ENCODE results near the gene CFAP126. TPM values are rescaled to one million over a fixed set of nuclear protein-coding genes. Genes with fewer than 3 reads are reported as not detected.

CFAP126 gene
- total and polyA plus RNA-seq, 2 of the 8 experiments (the other 6 are each of a cell fraction or from before 2014, with no cell fraction given): not detected

- H3K23me2 ChIP-seq (ENCODE audit: low read depth, low read length): no peaks in the 10 kb centered on the region
- H2AFZ ChIP-seq (ENCODE audit: low read length): no peak overlapping the region
- no peak overlapping the region for H3K4me3 ChIP-seq (ENCODE audit: extremely low read depth in 1 of 4, insufficient read depth in 2 of 4, low read depth in 3 of 4, low read length in 4 of 4)
- no peak overlapping the region for H2BK15ac ChIP-seq (ENCODE audit: low read length)
- FAIRE-seq: no peak
- no peak overlapping the region for H3K27ac ChIP-seq (ENCODE audit: low read depth, low read length)
- H4K5ac ChIP-seq (ENCODE audit: insufficient read length, low read depth, low read length): no peak overlapping the region
- H3K9ac ChIP-seq (replicated peaks in 1 of 4; ENCODE audit: extremely low read depth in 1 of 4, low read depth in 3 of 4, low read length in 3 of 4): no peak overlapping the region
- H3K79me1 ChIP-seq (ENCODE audit: low read depth, low read length): no peaks in the 10 kb centered on the region
- no peak overlapping the region for H2BK12ac ChIP-seq (ENCODE audit: low read depth, low read length)
- H3K23ac ChIP-seq (ENCODE audit: insufficient read length): no peak overlapping the region
- no peak overlapping the region for H2BK5ac ChIP-seq (ENCODE audit: low read depth, low read length)
- H3K36me3 ChIP-seq (ENCODE audit: control insufficient read depth in 2 of 4, insufficient read depth in 4 of 4, low read length in 3 of 4): peaks cover 0 to 13% (median 4%) of the 10 kb centered on the region in 4 experiments; a peak in 2 of 8 replicates
- no peak overlapping the region for H2BK20ac ChIP-seq (ENCODE audit: low read length)
- H3K14ac ChIP-seq (ENCODE audit: insufficient read length): no peak overlapping the region
- no peak overlapping the region for H2BK120ac ChIP-seq (replicated peaks; ENCODE audit: low read depth, low read length)
- ChIA-PET CTCF (ENCODE audit: partially characterized antibody) (no interaction called here), POLR2A (ENCODE audit: partially characterized antibody) (interaction anchor here (0.6 kb wide), 1 partner anchor 9 kb away, joined by 3 read pairs; no protein-coding TSS in a partner anchor)
- H4K91ac ChIP-seq (replicated peaks; ENCODE audit: insufficient read length, low read length): no peak overlapping the region
- H2AK5ac ChIP-seq (ENCODE audit: low read depth, low read length): no peak overlapping the region
- no peak overlapping the region for H3K56ac ChIP-seq (replicated peaks; ENCODE audit: insufficient read length, low read depth, low read length)
- TF ChIP-seq SRF (IDR thresholded peaks at IDR 0.05; ENCODE audit: low read depth, low read length) (no peak), TCF12 (IDR thresholded peaks at IDR 0.05; ENCODE audit: low read depth, low read length) (no peak), SAP30 (IDR thresholded peaks at IDR 0.05; ENCODE audit: insufficient read depth, insufficient replicate concordance, low read length) (no peak), JUN (IDR thresholded peaks at IDR 0.05; ENCODE audit: low read depth, low read length) (no peak), FOSL1 (IDR thresholded peaks at IDR 0.05; ENCODE audit: insufficient read depth, low read depth, low read length) (no peak), SIN3A (conservative IDR thresholded peaks at IDR 0.05 in 1 of 2, IDR thresholded peaks at IDR 0.05 in 1 of 2; ENCODE audit: low read depth in 1 of 2, low read length in 2 of 2) (no peak), MAFK (IDR thresholded peaks at IDR 0.05; ENCODE audit: low read depth, low read length) (no peak), KDM5A (IDR thresholded peaks at IDR 0.05; ENCODE audit: low read length) (no peak), EP300 (IDR thresholded peaks at IDR 0.05; ENCODE audit: borderline replicate concordance in 1 of 2, low read depth in 2 of 2, low read length in 2 of 2) (no peak)
- H3K4ac ChIP-seq (replicated peaks; ENCODE audit: insufficient read length, low read depth, low read length): no peak overlapping the region
- H3K18ac ChIP-seq (ENCODE audit: extremely low read depth, low read length): no peak overlapping the region
- H3K79me2 ChIP-seq (ENCODE audit: control insufficient read depth in 1 of 2, insufficient read depth in 2 of 2, low read length in 2 of 2): no peaks in the 10 kb centered on the region
- H4K20me1 ChIP-seq (replicated peaks in 1 of 2; ENCODE audit: control insufficient read depth in 1 of 2, insufficient read depth in 2 of 2, low read length in 2 of 2): no peaks in the 10 kb centered on the region
- no peaks in the 10 kb centered on the region for H3K27me3 ChIP-seq (replicated peaks in 1 of 4; ENCODE audit: control insufficient read depth in 3 of 4, extremely low read depth in 1 of 4, insufficient read depth in 3 of 4, low read length in 3 of 4)
- no peak overlapping the region for H4K8ac ChIP-seq (ENCODE audit: extremely low read depth, insufficient read depth, low read length)
- H3K4me1 ChIP-seq (replicated peaks in 1 of 4; ENCODE audit: control insufficient read depth in 3 of 4, insufficient read depth in 4 of 4, low read length in 3 of 4): peaks cover 0 to 4% (median 0%) of the 10 kb centered on the region in 4 experiments; a peak in 1 of 7 replicates
- no peaks in the 10 kb centered on the region for H3K9me3 ChIP-seq (ENCODE audit: insufficient read depth in 2 of 2, low read depth in 1 of 2, low read length in 1 of 2)
- DNase-seq (ENCODE audit: low read depth in 1 of 2, low spot score in 2 of 2): no peak
- no peak overlapping the region for H3K4me2 ChIP-seq (ENCODE audit: insufficient read depth in 1 of 2, low read depth in 2 of 2, low read length in 2 of 2)
Measured at GRCh38 chr1:161365207-161365606, 2.5 kb downstream of the CFAP126 start.

All from H1 (cell line).